Astrocyte of the cerebellum (primary cell): Measurements from ENCODE around the gene NEK10.
"Not testable (repeated sequence)": the region's sequence is repeated elsewhere in the genome, so short reads cannot be mapped to it uniquely, and the experiment has no call there.

Experiments used
- DNase-seq: peaks from one replicate; pipeline ENCODE4 v3.0.0-alpha.2; 2011; ENCODE audit warnings: low read depth
- H3K4me3 ChIP-seq: 2 replicates; pipeline ENCODE4 v1.5.1; 2011; ENCODE audit warnings: mild to moderate bottlenecking, low read depth, low read length, moderate library complexity
- in situ Hi-C: cut with HindIII; loops from 2 replicates; pipeline ENCODE4 v1.10.0; 2017; ENCODE audit warnings: low sequenced_read_pairs
- TF ChIP-seq, protein P1 (sequence below): IDR thresholded peaks from 2 replicates; pipeline ENCODE4 v1.5.1; 2012; ENCODE audit warnings: low read length, low read depth, moderate library complexity, mild to moderate bottlenecking; ENCODE audit errors: missing control alignments

NEK10 gene

GRCh38 chr3:27344192-27344591 lies 25.0 kb downstream of the NEK10 start:
- no peak overlapping the region for H3K4me3 ChIP-seq
- TF ChIP-seq, protein P1, sequence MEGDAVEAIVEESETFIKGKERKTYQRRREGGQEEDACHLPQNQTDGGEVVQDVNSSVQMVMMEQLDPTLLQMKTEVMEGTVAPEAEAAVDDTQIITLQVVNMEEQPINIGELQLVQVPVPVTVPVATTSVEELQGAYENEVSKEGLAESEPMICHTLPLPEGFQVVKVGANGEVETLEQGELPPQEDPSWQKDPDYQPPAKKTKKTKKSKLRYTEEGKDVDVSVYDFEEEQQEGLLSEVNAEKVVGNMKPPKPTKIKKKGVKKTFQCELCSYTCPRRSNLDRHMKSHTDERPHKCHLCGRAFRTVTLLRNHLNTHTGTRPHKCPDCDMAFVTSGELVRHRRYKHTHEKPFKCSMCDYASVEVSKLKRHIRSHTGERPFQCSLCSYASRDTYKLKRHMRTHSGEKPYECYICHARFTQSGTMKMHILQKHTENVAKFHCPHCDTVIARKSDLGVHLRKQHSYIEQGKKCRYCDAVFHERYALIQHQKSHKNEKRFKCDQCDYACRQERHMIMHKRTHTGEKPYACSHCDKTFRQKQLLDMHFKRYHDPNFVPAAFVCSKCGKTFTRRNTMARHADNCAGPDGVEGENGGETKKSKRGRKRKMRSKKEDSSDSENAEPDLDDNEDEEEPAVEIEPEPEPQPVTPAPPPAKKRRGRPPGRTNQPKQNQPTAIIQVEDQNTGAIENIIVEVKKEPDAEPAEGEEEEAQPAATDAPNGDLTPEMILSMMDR: no peak
- in situ Hi-C loops: no loop called here
- DNase-seq: no peak

GRCh38 chr3:27342267-27342666 lies 26.9 kb downstream of the NEK10 start:
- in situ Hi-C loops: no loop called here
- H3K4me3 ChIP-seq: no peak overlapping the region
- no peak for DNase-seq
- TF ChIP-seq, protein P1: no peak

DNA sequence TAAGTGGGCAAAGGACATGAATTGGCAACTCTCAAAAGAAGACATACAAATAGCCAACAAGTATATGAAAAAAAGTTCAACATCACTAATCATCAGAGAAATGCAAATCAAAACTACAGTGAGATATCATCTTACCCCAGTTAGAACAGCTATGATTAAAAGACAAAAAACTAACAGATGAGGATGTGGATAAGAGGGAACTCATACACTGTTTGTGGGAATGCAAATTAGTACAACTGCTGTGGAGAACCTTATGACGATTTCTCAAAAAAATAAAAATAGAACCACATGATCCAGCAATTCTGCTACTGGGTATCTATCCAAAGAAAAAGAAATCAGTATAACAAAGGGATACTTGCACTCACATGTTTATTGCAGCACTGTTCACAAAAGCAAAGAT lies 28.6 kb downstream of the NEK10 start:
- in situ Hi-C loops: no loop called here
- H3K4me3 ChIP-seq: no peak overlapping the region
- no peak for DNase-seq
- TF ChIP-seq, protein P1: no peak

DNA sequence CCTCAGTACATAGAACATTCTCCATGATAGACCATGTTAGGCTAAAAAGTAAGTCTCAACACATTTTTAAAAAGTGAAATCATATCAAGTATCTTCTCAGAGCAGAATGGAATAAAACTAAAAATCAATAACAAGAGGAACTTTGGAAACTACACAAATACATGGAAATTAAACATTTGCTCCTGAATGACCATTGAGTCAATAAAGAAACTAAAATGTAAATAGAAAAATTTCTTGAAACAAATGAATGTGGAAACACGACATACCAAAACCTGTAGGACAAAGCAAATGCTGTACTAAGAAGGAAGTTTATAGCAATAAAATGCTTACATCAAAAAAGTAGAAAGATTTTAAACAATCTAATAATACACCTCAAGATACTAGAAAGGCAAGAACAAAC lies 33.6 kb downstream of the NEK10 start:
- no peak for DNase-seq
- TF ChIP-seq, protein P1: no peak
- no peak overlapping the region for H3K4me3 ChIP-seq
- in situ Hi-C loops: no loop called here

GRCh38 chr3:27333843-27334242 lies 35.3 kb downstream of the NEK10 start:
- no peak for DNase-seq
- in situ Hi-C loops: no loop called here
- no peak overlapping the region for H3K4me3 ChIP-seq
- TF ChIP-seq, protein P1: no peak

GRCh38 chr3:27328982-27329762 lies 40.0 kb downstream of the NEK10 start:
- H3K4me3 ChIP-seq, in situ Hi-C loops, DNase-seq: not testable (repeated sequence)

- TF ChIP-seq, protein P1: no peak
- in situ Hi-C loops: no loop called here
- H3K4me3 ChIP-seq: no peak overlapping the region
- DNase-seq: peak; percentile 86
These were observed 42.3 kb downstream of the NEK10 start for GRCh38 chr3:27326629-27327545.
